SU-DHL-6 (cell line): ENCODE results near the gene RHBDF2.

Source experiments
- H2AFZ ChIP-seq: fragments of 200-600 bp; sonication (generic); 2 replicates; pipeline ENCODE4 v1.6.1; 2014; ENCODE audit warnings: low read depth, mild to moderate bottlenecking, moderate library complexity, mixed read lengths, antibody characterized with exemption, low read length; ENCODE audit not compliant: severe bottlenecking
- H3F3A ChIP-seq: fragments of 200-600 bp; shearing (Covaris generic); 2 replicates; pipeline ENCODE4 v1.6.0; 2016; ENCODE audit warnings: antibody characterized with exemption, mild to moderate bottlenecking; ENCODE audit not compliant: insufficient read depth
- H3K27ac ChIP-seq: fragments of 200-600 bp; sonication (generic); 2 replicates; pipeline ENCODE4 v1.5.1; 2016; ENCODE audit warnings: low read depth, mild to moderate bottlenecking, low read length, moderate library complexity, mixed read lengths
- H3K27me3 ChIP-seq: fragments of 200-600 bp; sonication (generic), shearing (Covaris generic); 2 replicates; pipeline ENCODE4 v1.6.0; 2014; ENCODE audit warnings: mild to moderate bottlenecking, low read length
- H3K36me3 ChIP-seq: fragments of 200-600 bp; sonication (generic); 2 replicates; pipeline ENCODE4 v1.6.1; 2014; ENCODE audit warnings: mild to moderate bottlenecking, low read length, mixed read lengths
- H3K4me2 ChIP-seq: fragments of 300-600, 200-600 bp; shearing (Covaris generic), sonication (generic); 2 replicates; pipeline ENCODE4 v1.6.0; 2014; ENCODE audit warnings: low read length, low read depth, mild to moderate bottlenecking; ENCODE audit not compliant: poor library complexity, severe bottlenecking
- H3K4me3 ChIP-seq: fragments of 200-600 bp; sonication (generic); 2 replicates; pipeline ENCODE4 v1.5.1; 2014; ENCODE audit warnings: antibody characterized with exemption, low read length, mild to moderate bottlenecking, mixed read lengths; ENCODE audit not compliant: insufficient read depth, poor library complexity, severe bottlenecking
- H3K79me2 ChIP-seq: fragments of 200-600 bp; sonication (generic); 2 replicates; pipeline ENCODE4 v1.6.1; 2014; ENCODE audit warnings: mild to moderate bottlenecking, low read length, moderate library complexity; ENCODE audit not compliant: insufficient read depth
- H3K9ac ChIP-seq: fragments of 200-600 bp; sonication (generic); 2 replicates; pipeline ENCODE4 v1.7.0; 2014; ENCODE audit warnings: mild to moderate bottlenecking, low read length
- H3K9me2 ChIP-seq: fragments of 200-600 bp; sonication (generic); replicated peaks from 2 replicates; pipeline ENCODE4 v1.6.1; 2014; ENCODE audit warnings: low read length; ENCODE audit not compliant: insufficient read depth
- H3K9me3 ChIP-seq: fragments of 200-600 bp; sonication (generic); 2 replicates; pipeline ENCODE4 v1.6.1; 2014; ENCODE audit warnings: low read length, mixed read lengths; ENCODE audit not compliant: insufficient read depth
- H4K20me1 ChIP-seq: fragments of 200-600 bp; sonication (generic); 2 replicates; pipeline ENCODE4 v1.6.1; 2014; ENCODE audit warnings: low read depth, mild to moderate bottlenecking, antibody characterized with exemption, low read length, moderate library complexity, mixed read lengths
- EZH2phosphoT487 ChIP-seq: fragments of 200-600 bp; sonication (generic), shearing (Covaris generic); conservative IDR thresholded peaks from 2 replicates; pipeline ENCODE4 v1.6.1; 2018; ENCODE audit warnings: mild to moderate bottlenecking, antibody characterized with exemption, low read length, moderate library complexity, mixed read lengths
- TF ChIP-seq, protein P1 (sequence below): fragments of 200-600 bp; sonication (generic); IDR thresholded peaks from one replicate; pipeline ENCODE4 v1.5.1; 2017; ENCODE audit warnings: antibody characterized with exemption, mild to moderate bottlenecking, low read length, moderate library complexity; ENCODE audit not compliant: insufficient read depth, poor library complexity, severe bottlenecking

Gene RHBDF2

DNA sequence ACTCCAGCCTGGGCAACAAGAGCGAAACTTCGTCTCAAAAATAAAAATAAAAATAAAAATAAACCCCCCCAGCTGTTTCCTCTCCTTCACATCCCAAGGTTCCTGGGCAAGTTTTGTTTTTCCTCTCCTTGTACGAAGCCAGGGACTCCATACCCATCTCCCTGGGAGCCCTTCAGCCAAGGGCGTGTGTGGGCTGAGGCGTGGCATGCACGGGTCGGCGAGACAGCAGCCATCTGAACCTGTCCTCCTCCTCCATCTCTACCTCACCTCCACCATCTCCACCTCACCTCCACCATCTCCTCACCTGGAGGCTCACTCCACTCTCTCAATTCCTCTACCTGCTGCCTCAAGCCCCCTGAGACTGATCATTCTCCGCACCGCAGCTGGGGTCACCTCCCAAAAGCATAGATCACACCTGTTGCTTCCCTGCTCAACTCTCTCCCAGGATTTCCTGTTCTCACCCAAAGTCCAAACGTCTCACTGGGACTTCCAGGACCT lies 16.9 kb downstream of the RHBDF2 start:
- no peak for TF ChIP-seq EZH2phosphoT487
- TF ChIP-seq, protein P1, sequence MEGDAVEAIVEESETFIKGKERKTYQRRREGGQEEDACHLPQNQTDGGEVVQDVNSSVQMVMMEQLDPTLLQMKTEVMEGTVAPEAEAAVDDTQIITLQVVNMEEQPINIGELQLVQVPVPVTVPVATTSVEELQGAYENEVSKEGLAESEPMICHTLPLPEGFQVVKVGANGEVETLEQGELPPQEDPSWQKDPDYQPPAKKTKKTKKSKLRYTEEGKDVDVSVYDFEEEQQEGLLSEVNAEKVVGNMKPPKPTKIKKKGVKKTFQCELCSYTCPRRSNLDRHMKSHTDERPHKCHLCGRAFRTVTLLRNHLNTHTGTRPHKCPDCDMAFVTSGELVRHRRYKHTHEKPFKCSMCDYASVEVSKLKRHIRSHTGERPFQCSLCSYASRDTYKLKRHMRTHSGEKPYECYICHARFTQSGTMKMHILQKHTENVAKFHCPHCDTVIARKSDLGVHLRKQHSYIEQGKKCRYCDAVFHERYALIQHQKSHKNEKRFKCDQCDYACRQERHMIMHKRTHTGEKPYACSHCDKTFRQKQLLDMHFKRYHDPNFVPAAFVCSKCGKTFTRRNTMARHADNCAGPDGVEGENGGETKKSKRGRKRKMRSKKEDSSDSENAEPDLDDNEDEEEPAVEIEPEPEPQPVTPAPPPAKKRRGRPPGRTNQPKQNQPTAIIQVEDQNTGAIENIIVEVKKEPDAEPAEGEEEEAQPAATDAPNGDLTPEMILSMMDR = no peak
- peak overlapping the region; percentile 70 for H3K27ac ChIP-seq
- no peak overlapping the region for H2AFZ ChIP-seq
- H3K9me3 ChIP-seq = no peaks in the 10 kb centered on the region
- H3K79me2 ChIP-seq = no peaks in the 10 kb centered on the region
- H3K9me2 ChIP-seq = no peaks in the 10 kb centered on the region
- H4K20me1 ChIP-seq = no peaks in the 10 kb centered on the region
- H3K9ac ChIP-seq = peak overlapping the region; percentile 9; the same call in 1 of the 2 replicates
- no peak overlapping the region for H3K4me2 ChIP-seq
- peaks cover 47% of the 10 kb centered on the region for H3F3A ChIP-seq
- H3K27me3 ChIP-seq = no peaks in the 10 kb centered on the region
- H3K36me3 ChIP-seq = no peaks in the 10 kb centered on the region
- no peak overlapping the region for H3K4me3 ChIP-seq

DNA sequence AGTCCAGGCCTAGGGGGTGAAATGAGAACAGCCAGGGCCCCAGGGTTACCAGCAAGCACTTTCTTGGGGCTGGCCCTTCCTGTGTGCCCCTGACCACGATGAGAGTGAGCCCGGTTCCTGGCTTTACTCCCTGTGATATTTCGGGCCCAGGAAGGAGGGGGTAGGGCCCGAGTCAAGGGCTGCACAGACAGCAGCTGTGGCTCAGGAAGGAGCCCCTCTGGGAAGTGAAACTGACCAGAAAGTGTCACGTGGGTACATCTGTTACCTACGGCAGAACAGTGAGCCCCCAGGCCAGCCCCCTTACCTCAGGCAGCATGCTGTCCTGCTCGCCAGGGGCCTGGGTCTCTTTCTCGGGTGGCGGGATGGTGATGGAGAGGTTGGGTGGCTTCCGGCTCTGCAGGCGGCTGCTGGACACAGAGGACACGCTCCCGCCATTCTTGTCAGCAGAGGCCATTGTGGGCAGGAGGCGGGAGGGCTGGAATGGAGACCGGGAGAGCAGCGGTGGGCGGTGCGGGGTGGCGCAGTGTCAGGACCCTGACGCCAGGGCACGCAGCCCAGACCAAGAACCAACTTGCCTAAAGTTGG lies 20.1 kb downstream of the RHBDF2 start:
- Histone ChIP-seq H3K4me3 (peak overlapping the region; percentile 37), H3K9ac (peak overlapping the region; percentile 72), H3K79me2 (no peaks in the 10 kb centered on the region), H2AFZ (no peak overlapping the region), H3K27ac (peak overlapping the region; percentile 97), H3K27me3 (no peaks in the 10 kb centered on the region), H3K36me3 (no peaks in the 10 kb centered on the region), H3K9me2 (no peaks in the 10 kb centered on the region), H3K4me2 (peak overlapping the region; percentile 68), H3K9me3 (no peaks in the 10 kb centered on the region), H3F3A (peaks cover 43% of the 10 kb centered on the region), H4K20me1 (no peaks in the 10 kb centered on the region)
- TF ChIP-seq, protein P1 = no peak
- no peak for TF ChIP-seq EZH2phosphoT487

DNA sequence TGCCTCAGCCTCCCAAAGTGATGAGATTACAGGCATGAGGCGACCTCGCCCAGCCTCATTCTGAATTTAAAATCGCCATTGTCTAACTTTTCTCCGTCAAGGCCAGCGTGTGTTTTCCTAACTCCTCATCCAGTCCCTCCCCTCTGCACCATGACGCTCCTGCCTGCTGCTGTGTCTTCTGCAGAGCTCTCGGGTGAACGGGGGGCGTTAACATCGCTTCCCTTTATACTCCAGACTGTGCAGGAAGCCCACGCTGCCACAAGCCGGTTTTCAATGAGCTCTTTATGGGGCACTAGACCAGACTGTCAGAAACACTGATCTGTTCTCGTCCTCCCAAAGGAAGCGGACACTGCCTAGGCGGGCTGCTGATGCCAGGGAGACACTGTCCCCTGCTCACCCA lies 20.6 kb downstream of the RHBDF2 start:
- Histone ChIP-seq H3K27ac (peak overlapping the region; percentile 97), H3K36me3 (no peaks in the 10 kb centered on the region), H3K79me2 (no peaks in the 10 kb centered on the region), H3K9me2 (no peaks in the 10 kb centered on the region), H2AFZ (no peak overlapping the region), H3F3A (peaks cover 38% of the 10 kb centered on the region), H3K4me3 (peak overlapping the region; percentile 37), H4K20me1 (no peaks in the 10 kb centered on the region), H3K9ac (peak overlapping the region; percentile 72), H3K27me3 (no peaks in the 10 kb centered on the region), H3K9me3 (no peaks in the 10 kb centered on the region), H3K4me2 (peak overlapping the region; percentile 68)
- TF ChIP-seq EZH2phosphoT487 = no peak
- TF ChIP-seq, protein P1 = no peak
